A549 (cell line): ENCODE measurements around the gene HEG1. TPM values are rescaled to one million over a fixed set of nuclear protein-coding genes. Genes with fewer than 3 reads are reported as not detected.

ENCODE experiments used
- ATAC-seq, 2 experiments: fragments of 200-7000 bp in 1 of 2; fragments of >200 bp in 1 of 2; cut with Nextera tagmentation in 1 of 2; cut with Tn5 transposase in 1 of 2; 3 replicates each; pipeline versions ENCODE4 v1.8.0 to v1.9.1; 2018 to 2020; ENCODE audit warnings: mild to moderate bottlenecking in 1 of 2, moderate library complexity in 1 of 2
- CTCF ChIA-PET: fragments of 300-600 bp; sonication (Branson Sonifier 250); formaldehyde crosslinking; extraction: SDS; loops from one replicate; lab custom pipeline; 2021; ENCODE audit warnings: antibody characterized with exemption, inconsistent platforms; lab: Yijun Ruan, JAX
- POLR2A ChIA-PET: fragments of 350-600 bp; formaldehyde crosslinking; extraction: SDS; loops from one replicate; lab custom pipeline; 2021; ENCODE audit warnings: antibody characterized with exemption, inconsistent platforms; lab: Yijun Ruan, JAX
- DNase-seq, 2 experiments: peaks; one replicate each; pipeline versions ENCODE4 v3.0.0 to v3.0.0-alpha.2; 2011 to 2016; ENCODE audit warnings: low read depth in 1 of 2, low spot score in 1 of 2
- FAIRE-seq: peaks from 2 replicates; lab custom pipeline; 2011; peaks lifted over from hg19 to GRCh38; lab: Jason Lieb, UNC
- H3K27ac ChIP-seq, 2 experiments: fragments of >200 bp; sonication (Bioruptor Twin); formaldehyde crosslinking; 3 replicates each; pipeline ENCODE4 v1.5.1; 2016 to 2017
- H3K4me1 ChIP-seq: fragments of >200 bp; sonication (Bioruptor Twin); formaldehyde crosslinking; 3 replicates; pipeline ENCODE4 v1.6.1; 2016
- H3K4me2 ChIP-seq: fragments of >200 bp; sonication (Bioruptor Twin); formaldehyde crosslinking; 3 replicates; pipeline ENCODE4 v1.6.1; 2016
- H3K4me3 ChIP-seq: fragments of >200 bp; sonication (Bioruptor Twin); formaldehyde crosslinking; 3 replicates; pipeline ENCODE4 v1.5.1; 2016
- H3K9me3 ChIP-seq: fragments of >200 bp; sonication (Bioruptor Twin); formaldehyde crosslinking; 3 replicates; pipeline ENCODE4 v1.6.1; 2016
- CEBPB ChIP-seq, 2 experiments: fragments of >200 bp in 1 of 2; sonication (Bioruptor Twin) in 1 of 2; formaldehyde crosslinking in 1 of 2; IDR thresholded peaks; 2 replicates each; pipeline ENCODE4 v1.6.1; 2012 to 2016
- CTCF ChIP-seq: fragments of >200 bp; sonication (Bioruptor Twin); formaldehyde crosslinking; IDR thresholded peaks from 3 replicates; pipeline ENCODE4 v1.5.1; 2016
- EHF ChIP-seq: fragments of 250-450 bp; sonication (Bioruptor Pico); IDR thresholded peaks from 2 replicates; pipeline ENCODE4 v1.5.0; 2020; ENCODE audit warnings: mild to moderate bottlenecking
- ESRRA ChIP-seq: fragments of 150-350 bp; IDR thresholded peaks from 2 replicates; pipeline ENCODE4 v1.6.1; 2014; ENCODE audit warnings: mild to moderate bottlenecking, low read length, borderline replicate concordance
- FOXS1 ChIP-seq: fragments of 250-450 bp; sonication (Bioruptor Pico); IDR thresholded peaks from 2 replicates; pipeline ENCODE4 v1.5.0; 2020; ENCODE audit warnings: mild to moderate bottlenecking, moderate library complexity
- HDAC2 ChIP-seq: fragments of 200-600 bp; sonication (generic); IDR thresholded peaks from 2 replicates; pipeline ENCODE4 v1.6.1; 2016
- HEYL ChIP-seq: fragments of 250-450 bp; sonication (Bioruptor Pico); IDR thresholded peaks from 2 replicates; pipeline ENCODE4 v1.8.0; 2021; ENCODE audit warnings: mild to moderate bottlenecking, moderate library complexity
- HOXA7 ChIP-seq: fragments of 250-450 bp; sonication (Bioruptor Pico); IDR thresholded peaks from 2 replicates; pipeline ENCODE4 v1.5.0; 2020; ENCODE audit warnings: mild to moderate bottlenecking, moderate library complexity
- JUN ChIP-seq, 2 experiments: fragments of >200 bp; sonication (Bioruptor Twin); formaldehyde crosslinking; IDR thresholded peaks; 2 replicates in 1 of 2; 3 replicates in 1 of 2; pipeline ENCODE4 v1.6.1; 2016 to 2017
- MAFK ChIP-seq: fragments of 450-650 bp; IDR thresholded peaks from 2 replicates; pipeline ENCODE4 v1.6.1; 2014; ENCODE audit not compliant: partially characterized antibody
- NFE2L2 ChIP-seq: fragments of 150-350 bp; conservative IDR thresholded peaks from 2 replicates; pipeline ENCODE4 v1.6.1; 2014; ENCODE audit warnings: low read length
- NR3C1 ChIP-seq: fragments of >200 bp; sonication (Bioruptor Twin); formaldehyde crosslinking; IDR thresholded peaks from 3 replicates; pipeline ENCODE4 v1.6.1; 2017
- RAD21 ChIP-seq, 2 experiments: fragments of >200 bp in 1 of 2; sonication (Bioruptor Twin) in 1 of 2; formaldehyde crosslinking in 1 of 2; IDR thresholded peaks in 1 of 2; conservative IDR thresholded peaks in 1 of 2; 2 replicates in 1 of 2; 3 replicates in 1 of 2; pipeline ENCODE4 v1.6.1; 2012 to 2018; ENCODE audit warnings: inconsistent platforms in 1 of 2
- RARB ChIP-seq: fragments of 250-450 bp; sonication (Bioruptor Pico); IDR thresholded peaks from 2 replicates; pipeline ENCODE4 v1.8.0; 2021; ENCODE audit warnings: mild to moderate bottlenecking, moderate library complexity
- RCOR1 ChIP-seq: fragments of 150-350 bp; IDR thresholded peaks from 2 replicates; pipeline ENCODE4 v1.6.1; 2014; ENCODE audit warnings: antibody characterized with exemption, low read length, low read depth
- SMC3 ChIP-seq: fragments of >200 bp; sonication (Bioruptor Twin); formaldehyde crosslinking; IDR thresholded peaks from 3 replicates; pipeline ENCODE4 v1.6.1; 2018; ENCODE audit warnings: inconsistent platforms
- SREBF2 ChIP-seq: fragments of 450-650 bp; IDR thresholded peaks from 2 replicates; pipeline ENCODE4 v1.6.1; 2014; ENCODE audit warnings: mild to moderate bottlenecking, moderate library complexity
- ZFP36 ChIP-seq: fragments of 450-650 bp; IDR thresholded peaks from 2 replicates; pipeline ENCODE4 v1.6.1; 2014; ENCODE audit warnings: borderline replicate concordance; ENCODE audit not compliant: partially characterized antibody
- WGBS: methylation state at CpG from one replicate; pipeline ENCODE4 v1.1.6; 2017; ENCODE audit errors: missing lambda C conversion rate; 5-methylcytosine and 5-hydroxymethylcytosine counted together
- polyA plus RNA-seq, 4 experiments: library from polyadenylated mRNA; depleted of rRNA in 3 of 4; stranded (reverse); fragments of >200 nt; fragmentation: RNase III in 1 of 4; extraction: RNeasy Plus Mini Kit Qiagen cat#74134 plus additional on column Dnase treatment in 1 of 4; gene quantifications; 2 replicates in 3 of 4; 3 replicates in 1 of 4; pipeline ENCODE4 v1.2.3, GENCODE V29; 2011 to 2017
- TF ChIP-seq, protein P1 (sequence below): fragments of 150-350 bp; IDR thresholded peaks from 2 replicates; pipeline ENCODE4 v1.6.1; 2014; ENCODE audit warnings: low read depth, mild to moderate bottlenecking, low read length

The HEG1 gene
- polyA plus RNA-seq, 2 of the 4 experiments (the other 2 are of a cell fraction): 5.4 to 5.6 TPM

GRCh38 chr3:125053304-125053699, 2.5 kb downstream of the HEG1 start:
- Histone ChIP-seq H3K27ac (no peak overlapping the region), H3K4me1 (peaks cover 40% of the 10 kb centered on the region), H3K9me3 (no peaks in the 10 kb centered on the region), H3K4me2 (no peak overlapping the region; the same call in 2 of the 3 replicates), H3K4me3 (no peak overlapping the region)
- no peak for ATAC-seq
- no peak for TF ChIP-seq RCOR1
- TF ChIP-seq SMC3: no peak
- no peak for TF ChIP-seq SREBF2
- no peak for TF ChIP-seq ZFP36
- TF ChIP-seq NFE2L2: no peak
- 94% methylated on average over 2 of the region's 2 CpGs for WGBS
- no peak for FAIRE-seq
- no peak for DNase-seq
- ChIA-PET CTCF (interaction anchor here (0.8 to 1.6 kb wide), 2 partner anchors 9 to 57 kb away, joined by 3 to 4 read pairs; no protein-coding TSS in a partner anchor), POLR2A (no interaction called here)

DNA sequence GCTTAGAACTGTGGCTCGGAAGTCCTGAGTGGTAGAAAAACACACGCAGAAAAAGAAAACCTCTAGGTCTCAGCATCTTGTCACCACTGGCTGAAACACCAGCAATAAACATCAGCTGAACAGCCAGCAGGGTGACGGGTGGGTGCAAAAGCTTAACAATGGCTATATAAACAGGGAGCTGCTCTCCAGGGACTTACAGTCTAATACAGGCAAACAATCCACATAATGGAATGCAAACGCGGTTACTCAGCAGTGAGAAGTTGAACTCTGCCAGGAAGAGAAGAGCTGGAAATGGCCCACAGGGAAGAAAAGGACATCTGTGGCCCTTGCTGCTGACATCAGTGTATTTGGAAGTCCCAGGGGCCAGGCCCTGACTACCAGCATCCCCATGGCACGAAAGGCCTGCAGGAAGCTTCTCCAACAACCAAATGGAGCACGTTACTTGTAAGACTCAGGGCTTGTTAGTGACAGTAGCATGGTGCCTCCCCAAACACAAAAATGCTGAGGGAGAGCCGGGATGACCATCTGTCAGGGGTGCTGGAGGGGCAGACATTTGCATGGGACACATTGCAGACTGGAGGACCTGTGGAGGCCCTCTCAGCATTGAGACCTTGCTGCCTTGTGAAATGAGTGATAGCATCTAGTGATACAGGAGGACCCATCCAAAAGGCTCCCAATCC, 3.0 kb downstream of the HEG1 start:
- no peak overlapping the region for H3K4me3 ChIP-seq

GRCh38 chr3:125051715-125052581, 3.8 kb downstream of the HEG1 start:
- POLR2A ChIA-PET: no interaction called here
- WGBS: 68% methylated on average over 12 of the region's 14 CpGs
- no peak for TF ChIP-seq HDAC2
- TF ChIP-seq, protein P1, sequence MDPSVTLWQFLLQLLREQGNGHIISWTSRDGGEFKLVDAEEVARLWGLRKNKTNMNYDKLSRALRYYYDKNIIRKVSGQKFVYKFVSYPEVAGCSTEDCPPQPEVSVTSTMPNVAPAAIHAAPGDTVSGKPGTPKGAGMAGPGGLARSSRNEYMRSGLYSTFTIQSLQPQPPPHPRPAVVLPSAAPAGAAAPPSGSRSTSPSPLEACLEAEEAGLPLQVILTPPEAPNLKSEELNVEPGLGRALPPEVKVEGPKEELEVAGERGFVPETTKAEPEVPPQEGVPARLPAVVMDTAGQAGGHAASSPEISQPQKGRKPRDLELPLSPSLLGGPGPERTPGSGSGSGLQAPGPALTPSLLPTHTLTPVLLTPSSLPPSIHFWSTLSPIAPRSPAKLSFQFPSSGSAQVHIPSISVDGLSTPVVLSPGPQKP: no peak
- TF ChIP-seq HOXA7: no peak
- no peak for TF ChIP-seq CTCF
- TF ChIP-seq JUN (IDR thresholded peaks at IDR 0.05): no peak
- no peak for TF ChIP-seq FOXS1 (CRISPR knock-in tag)
- TF ChIP-seq EHF (CRISPR knock-in tag): no peak
- TF ChIP-seq RAD21 (conservative IDR thresholded peaks at IDR 0.05 in 1 of 2, IDR thresholded peaks at IDR 0.05 in 1 of 2): no peak

More for the DNA sequence above, 3.0 kb downstream of the HEG1 start:
- Histone ChIP-seq H3K27ac (peak overlapping the region in 1 of 2 experiments; percentile 26; a peak in 1 of 6 replicates), H3K9me3 (no peaks in the 10 kb centered on the region), H3K4me1 (peaks cover 38% of the 10 kb centered on the region), H3K4me2 (peak overlapping the region; percentile 20)
- TF ChIP-seq CEBPB (IDR thresholded peaks at IDR 0.05): no peak
- TF ChIP-seq NFE2L2: no peak
- TF ChIP-seq ESRRA: no peak
- TF ChIP-seq HEYL (CRISPR knock-in tag): no peak
- no peak for TF ChIP-seq RCOR1
- TF ChIP-seq NR3C1: no peak
- TF ChIP-seq MAFK: no peak
- TF ChIP-seq RARB (CRISPR knock-in tag): no peak
- POLR2A ChIA-PET: no interaction called here
- DNase-seq: peak in 1 of 2 experiments; percentile 14
- 57% methylated on average over 8 of the region's 8 CpGs for WGBS
- CTCF ChIA-PET: interaction anchor here (0.8 to 1.6 kb wide), 3 partner anchors 10 to 309 kb away, joined by 3 to 4 read pairs (median 3); no protein-coding TSS in a partner anchor
- FAIRE-seq: no peak
- ATAC-seq: peak in 1 of 2 experiments; percentile 9; a peak in 1 of 6 replicates

More at GRCh38 chr3:125051715-125052581, 3.8 kb downstream of the HEG1 start:
- CTCF ChIA-PET: interaction anchor here (0.9 kb wide), 1 partner anchor 310 kb away, joined by 3 read pairs; no protein-coding TSS in a partner anchor
- ATAC-seq (no peak), DNase-seq (no peak), FAIRE-seq (no peak)
- Histone ChIP-seq H3K9me3 (no peaks in the 10 kb centered on the region), H3K4me2 (peak overlapping the region; percentile 23; the same call in 1 of the 3 replicates), H3K4me1 (peaks cover 30% of the 10 kb centered on the region), H3K4me3 (no peak overlapping the region), H3K27ac (peak overlapping the region in 1 of 2 experiments; percentile 37; a peak in 1 of 6 replicates)
